GM18526 (cell line): Measurements from ENCODE around the gene DDN.

Experiments used
- POLR2A ChIP-seq: IDR thresholded peaks from 3 replicates; pipeline ENCODE4 v1.6.1; 2011; ENCODE audit not compliant: insufficient read length; ENCODE audit errors: extremely low read depth

Gene DDN

GRCh38 chr12:49034286-49034622, 35.1 kb upstream of the DDN start:
- TF ChIP-seq POLR2A: no peak

- TF ChIP-seq POLR2A: no peak
These were observed 34.6 kb upstream of the DDN start for GRCh38 chr12:49033611-49034285.

- TF ChIP-seq POLR2A: no peak
These were observed 33.7 kb upstream of the DDN start for GRCh38 chr12:49032679-49033447.

DNA sequence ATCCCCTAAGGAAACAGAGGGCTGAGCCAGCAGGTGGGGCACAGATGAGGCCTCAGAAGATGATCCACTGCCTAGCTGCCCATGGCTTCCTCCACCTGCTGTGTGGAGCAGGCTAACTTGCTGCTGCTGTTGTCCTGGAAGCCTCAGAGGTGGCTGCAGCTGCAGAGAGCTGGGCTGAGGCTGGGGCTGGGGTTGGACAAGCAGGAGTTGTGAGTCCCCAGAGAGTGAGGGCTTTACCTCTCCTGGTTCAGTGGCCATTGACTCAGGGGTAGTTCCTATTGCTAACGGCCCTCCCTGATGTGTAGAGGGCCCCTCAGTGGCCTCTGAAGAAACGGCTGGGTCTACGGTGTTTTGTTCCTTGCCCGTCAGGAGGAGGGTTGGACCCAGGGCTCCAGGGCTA, 33.1 kb upstream of the DDN start:
- TF ChIP-seq POLR2A: no peak

DNA sequence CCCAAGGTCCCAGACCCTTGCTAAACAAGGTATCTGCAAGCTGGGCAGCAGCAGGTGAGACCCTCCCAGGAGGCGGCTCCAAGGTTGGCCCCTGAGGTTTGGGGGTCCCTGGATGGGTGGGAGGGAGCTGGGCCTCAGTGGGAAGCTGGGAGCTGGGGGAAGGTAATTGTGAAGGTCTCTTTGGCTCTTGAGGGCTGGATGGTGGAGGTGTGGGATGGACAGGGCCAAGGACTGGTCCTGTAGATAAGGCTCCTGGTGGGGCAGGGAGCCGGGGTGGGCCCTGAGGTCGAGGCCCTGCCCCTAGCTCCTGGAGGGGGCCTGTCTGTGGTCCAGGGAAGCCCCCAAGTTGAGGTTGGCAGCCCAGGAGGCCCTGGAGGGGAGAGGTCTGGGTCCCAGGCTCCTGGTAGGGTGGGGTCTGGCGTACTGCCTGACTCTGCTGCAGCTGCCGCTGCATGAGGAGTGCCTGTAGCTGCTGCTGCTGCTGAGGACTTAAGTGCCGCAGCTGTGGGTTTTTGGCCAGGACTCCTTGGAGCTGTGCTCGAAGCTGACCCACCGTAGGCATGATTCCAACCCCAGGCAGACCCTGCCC, 32.5 kb upstream of the DDN start:
- no peak for TF ChIP-seq POLR2A

GRCh38 chr12:49030714-49031572, 31.8 kb upstream of the DDN start:
- TF ChIP-seq POLR2A: no peak

GRCh38 chr12:49030119-49030518, 30.9 kb upstream of the DDN start:
- TF ChIP-seq POLR2A: no peak

GRCh38 chr12:49028666-49029275, 29.6 kb upstream of the DDN start:
- no peak for TF ChIP-seq POLR2A

- TF ChIP-seq POLR2A: no peak
These were observed 28.8 kb upstream of the DDN start for GRCh38 chr12:49027846-49028555.

DNA sequence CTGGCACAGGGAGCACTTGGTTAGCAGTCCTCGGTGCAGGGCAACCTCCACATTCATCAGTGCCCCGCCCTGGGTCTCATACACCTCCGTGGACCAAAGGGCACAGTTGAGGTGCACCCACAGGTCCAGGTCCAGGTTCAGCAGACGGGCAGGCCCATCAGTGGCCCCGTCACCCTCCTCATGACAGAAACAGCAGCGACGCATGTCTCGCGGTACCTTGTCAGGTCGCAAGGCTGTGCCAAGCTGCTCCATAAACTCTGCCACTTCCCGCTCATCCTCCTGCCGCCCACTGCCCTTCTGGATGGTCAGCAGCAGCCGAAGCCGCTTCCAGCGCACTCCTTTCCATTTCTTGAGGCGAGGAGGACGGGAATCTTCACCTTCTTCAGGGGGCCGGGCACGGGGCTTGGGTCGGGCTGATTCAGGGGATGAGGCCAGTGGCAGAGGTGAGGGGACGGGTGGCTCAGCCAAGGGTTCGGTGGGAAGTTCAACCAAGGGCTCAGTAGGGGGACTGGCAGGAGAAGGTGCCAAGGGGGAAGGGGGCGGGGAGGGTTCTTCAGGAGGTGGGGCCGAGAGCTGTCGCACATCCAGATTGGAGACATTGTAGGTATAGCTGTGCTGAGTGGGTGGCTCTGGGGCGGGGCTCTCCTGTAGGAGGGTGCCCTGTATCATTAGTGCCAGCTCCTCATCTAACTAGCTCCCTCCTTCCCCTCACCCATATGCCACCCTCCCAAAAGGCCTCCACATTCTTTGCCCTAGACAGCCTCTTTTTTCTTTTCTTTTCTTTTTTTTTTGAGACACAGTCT, 27.7 kb upstream of the DDN start:
- no peak for TF ChIP-seq POLR2A

- TF ChIP-seq POLR2A: no peak
These were observed 26.9 kb upstream of the DDN start for GRCh38 chr12:49026101-49026500.

GRCh38 chr12:49025463-49025862, 26.3 kb upstream of the DDN start:
- no peak for TF ChIP-seq POLR2A

- no peak for TF ChIP-seq POLR2A
These were observed 25.4 kb upstream of the DDN start for GRCh38 chr12:49024543-49024942.

- TF ChIP-seq POLR2A: no peak
These were observed 24.6 kb upstream of the DDN start for GRCh38 chr12:49023812-49024211.
